HEK293T (cell line): ENCODE results near the gene HMCES.

ENCODE experiments used
- ARNT ChIP-seq: fragments of 450-650 bp; IDR thresholded peaks from 2 replicates; pipeline ENCODE4 v1.6.1; 2017; ENCODE audit warnings: mild to moderate bottlenecking
- FOXA1 ChIP-seq: fragments of 450-650 bp; IDR thresholded peaks from 2 replicates; pipeline ENCODE4 v1.6.1; 2016; ENCODE audit warnings: mild to moderate bottlenecking
- SP1 ChIP-seq: fragments of 450-650 bp; IDR thresholded peaks from 2 replicates; pipeline ENCODE4 v1.6.1; 2017
- TARDBP ChIP-seq: fragments of 450-650 bp; IDR thresholded peaks from 2 replicates; pipeline ENCODE4 v1.6.1; 2016
- ZNF384 ChIP-seq: fragments of 450-650 bp; IDR thresholded peaks from 2 replicates; pipeline ENCODE4 v1.6.1; 2016

- TF ChIP-seq ZNF384 = no peak
- TF ChIP-seq TARDBP = no peak
- TF ChIP-seq ARNT = no peak
- no peak for TF ChIP-seq SP1
- no peak for TF ChIP-seq FOXA1
These were observed 66.0 kb downstream of the HMCES start for GRCh38 chr3:129344540-129345220.
